ENCODE data around the gene LFNG.

- TF ChIP-seq, protein P1, sequence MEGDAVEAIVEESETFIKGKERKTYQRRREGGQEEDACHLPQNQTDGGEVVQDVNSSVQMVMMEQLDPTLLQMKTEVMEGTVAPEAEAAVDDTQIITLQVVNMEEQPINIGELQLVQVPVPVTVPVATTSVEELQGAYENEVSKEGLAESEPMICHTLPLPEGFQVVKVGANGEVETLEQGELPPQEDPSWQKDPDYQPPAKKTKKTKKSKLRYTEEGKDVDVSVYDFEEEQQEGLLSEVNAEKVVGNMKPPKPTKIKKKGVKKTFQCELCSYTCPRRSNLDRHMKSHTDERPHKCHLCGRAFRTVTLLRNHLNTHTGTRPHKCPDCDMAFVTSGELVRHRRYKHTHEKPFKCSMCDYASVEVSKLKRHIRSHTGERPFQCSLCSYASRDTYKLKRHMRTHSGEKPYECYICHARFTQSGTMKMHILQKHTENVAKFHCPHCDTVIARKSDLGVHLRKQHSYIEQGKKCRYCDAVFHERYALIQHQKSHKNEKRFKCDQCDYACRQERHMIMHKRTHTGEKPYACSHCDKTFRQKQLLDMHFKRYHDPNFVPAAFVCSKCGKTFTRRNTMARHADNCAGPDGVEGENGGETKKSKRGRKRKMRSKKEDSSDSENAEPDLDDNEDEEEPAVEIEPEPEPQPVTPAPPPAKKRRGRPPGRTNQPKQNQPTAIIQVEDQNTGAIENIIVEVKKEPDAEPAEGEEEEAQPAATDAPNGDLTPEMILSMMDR (conservative IDR thresholded peaks at IDR 0.05 in 1 of 2, IDR thresholded peaks at IDR 0.05 in 1 of 2; ENCODE audit: extremely low read depth in 1 of 2, insufficient read depth in 1 of 2, low read depth in 1 of 2, low read length in 2 of 2) = no peak
- TF ChIP-seq EZH2 (IDR thresholded peaks at IDR 0.05; ENCODE audit: borderline replicate concordance, low read length) = no peak
Observed at GRCh38 chr7:2500701-2501100, 18.9 kb upstream of the LFNG start.
